ENCODE data around the gene FGF4. TPM values are rescaled to one million over a fixed set of nuclear protein-coding genes. Genes with fewer than 3 reads are reported as not detected.

Gene FGF4, protein sequence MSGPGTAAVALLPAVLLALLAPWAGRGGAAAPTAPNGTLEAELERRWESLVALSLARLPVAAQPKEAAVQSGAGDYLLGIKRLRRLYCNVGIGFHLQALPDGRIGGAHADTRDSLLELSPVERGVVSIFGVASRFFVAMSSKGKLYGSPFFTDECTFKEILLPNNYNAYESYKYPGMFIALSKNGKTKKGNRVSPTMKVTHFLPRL
- total RNA-seq: not detected in 2 replicates

DNA sequence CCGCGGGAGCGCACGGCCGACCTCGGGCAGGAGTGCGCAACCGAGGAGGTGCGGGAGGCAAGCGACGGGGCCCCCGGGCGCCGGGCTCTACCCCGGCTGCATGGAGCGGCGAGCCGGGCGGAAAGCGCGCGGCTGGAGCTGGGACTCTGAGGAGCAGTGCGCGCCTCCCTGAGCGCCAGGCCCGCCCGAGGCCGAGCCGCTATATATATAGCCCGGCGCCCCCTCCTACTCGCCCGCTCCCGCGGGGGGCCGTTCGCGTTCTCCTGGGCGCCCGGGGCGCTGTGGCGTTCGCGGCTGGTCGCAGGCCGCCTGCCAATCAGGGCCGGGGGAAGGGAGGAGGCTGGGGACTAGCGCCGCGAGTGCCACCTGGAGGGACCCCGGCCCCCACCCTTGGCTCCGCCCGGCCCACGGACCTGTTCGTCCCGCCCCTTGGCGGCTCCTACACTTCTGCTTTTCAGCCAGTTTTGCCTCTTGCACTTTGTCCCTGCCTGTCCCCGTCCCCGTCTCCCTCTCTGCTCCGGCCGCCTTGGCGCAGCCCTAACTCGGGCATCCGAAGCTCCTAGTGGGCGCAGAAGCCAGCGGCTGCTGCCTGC is at the start of gene FGF4:
Gene FGF4 (minus strand): TSS at position 179 of the 593 bp plus-strand sequence. CDS start 257 bp downstream, outside the sequence.

DNA sequence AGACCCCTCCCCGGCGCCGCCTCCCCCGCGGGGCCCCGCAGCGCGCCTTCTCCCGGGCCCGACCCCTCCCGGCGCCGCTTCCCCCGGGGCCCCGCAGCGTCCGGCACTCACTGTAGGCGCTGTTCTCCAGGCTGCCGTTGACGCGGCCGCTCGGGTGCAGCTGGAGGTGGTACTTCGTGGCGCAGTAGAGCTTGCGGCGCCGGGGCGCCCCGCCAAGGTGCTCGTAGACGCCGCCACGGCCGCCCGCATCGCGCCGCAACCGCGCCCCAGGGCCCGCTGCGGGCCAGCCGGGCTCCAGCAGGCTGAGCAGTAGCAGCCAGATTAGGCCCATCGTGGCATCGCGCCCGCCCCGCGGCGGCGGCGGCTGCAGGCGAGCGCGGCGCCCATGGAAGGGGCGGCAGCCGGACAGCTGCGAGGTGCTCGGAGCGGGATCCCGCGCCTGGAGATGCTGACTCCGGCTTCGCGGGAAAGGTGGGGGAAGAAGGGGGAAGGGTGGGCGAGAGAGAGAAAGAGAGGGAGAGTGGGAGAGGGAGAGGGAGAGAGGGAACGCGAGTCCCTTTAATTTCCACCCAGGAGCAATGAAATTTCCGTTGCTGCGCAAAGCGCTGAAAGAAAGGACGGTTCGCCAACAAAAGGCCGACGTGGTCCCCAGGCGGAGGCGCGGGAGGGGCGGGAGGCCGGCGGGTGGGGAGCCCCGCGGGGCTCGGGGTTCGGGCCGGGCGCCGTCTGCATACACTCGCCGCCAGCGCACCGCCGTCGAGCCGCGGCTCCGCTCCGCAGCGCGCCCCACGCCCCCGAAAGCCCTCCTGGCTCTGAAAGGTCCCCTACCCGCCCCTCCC is 43.7 kb upstream of the FGF4 start, which contains the start of gene FGF3:
Gene FGF3 (minus strand): TSS at position 814 of the 839 bp plus-strand sequence. CDS start 483 bp downstream, at position 331.

Other genes with a start within 250 kb of the FGF4 start
- gene CCND1, start 134.2 kb downstream of the FGF4 start, total RNA-seq: 867 and 1,962 TPM in 2 replicates
- 26.1 and 30.5 TPM in 2 replicates for gene LTO1, start 100.0 kb downstream of the FGF4 start, total RNA-seq
- gene FGF19, start 71.3 kb downstream of the FGF4 start, total RNA-seq: not detected in 2 replicates
- not detected in 2 replicates for gene FGF3, start 44.1 kb upstream of the FGF4 start, total RNA-seq

Data from smooth muscle cell of the umbilical artery (primary cell).